GM18909 (cell line): ENCODE data around the gene PYCR2.
"Not testable (repeated sequence)": the region's sequence is repeated elsewhere in the genome, so short reads cannot be mapped to it uniquely, and the experiment has no call there.

Experiments
- ATAC-seq: cut with Tn5 transposase; IDR thresholded peaks from one replicate; pipeline ENCODE4 v1.9.1; 2021; ENCODE audit warnings: mild to moderate bottlenecking; ENCODE audit not compliant: unreplicated experiment, poor library complexity

The PYCR2 gene

DNA sequence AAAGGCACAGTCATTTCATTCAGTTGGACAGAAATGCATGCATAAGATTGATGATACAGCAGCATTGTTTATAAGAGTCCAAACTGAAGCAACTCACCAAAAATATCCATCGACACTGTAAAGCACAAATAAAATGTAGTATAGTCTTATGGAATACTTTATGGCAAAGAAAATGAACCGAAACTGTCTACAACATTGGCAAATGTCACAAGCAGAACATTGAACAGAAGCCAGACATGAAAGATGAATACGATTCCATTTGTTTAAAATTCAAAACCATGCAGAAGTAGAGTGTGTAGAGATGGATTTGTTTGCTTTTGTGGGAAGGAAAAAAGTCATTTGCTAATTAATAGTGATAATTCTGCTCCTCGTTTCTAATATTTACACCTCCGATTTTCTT, 27.6 kb downstream of the PYCR2 start:
- no peak for ATAC-seq

DNA sequence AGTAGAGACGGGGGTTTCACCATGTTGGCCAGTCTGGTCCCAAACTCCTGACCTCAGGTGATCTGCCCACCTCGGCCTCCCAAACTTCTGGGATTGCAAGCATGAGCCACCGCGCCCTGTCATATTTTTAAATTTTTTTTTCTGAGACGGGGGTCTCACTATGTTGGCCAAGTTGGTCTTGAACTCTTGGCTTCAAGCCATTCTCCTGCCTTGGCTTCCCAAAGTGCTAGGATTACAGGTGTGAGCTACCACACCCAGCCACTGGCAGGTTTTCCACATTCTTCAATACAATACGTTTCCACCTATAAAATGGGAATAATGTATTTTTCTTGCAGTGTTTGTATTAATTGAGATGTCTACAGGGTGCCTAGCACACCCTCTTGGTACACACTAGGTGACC, 31.7 kb downstream of the PYCR2 start:
- ATAC-seq: no peak

DNA sequence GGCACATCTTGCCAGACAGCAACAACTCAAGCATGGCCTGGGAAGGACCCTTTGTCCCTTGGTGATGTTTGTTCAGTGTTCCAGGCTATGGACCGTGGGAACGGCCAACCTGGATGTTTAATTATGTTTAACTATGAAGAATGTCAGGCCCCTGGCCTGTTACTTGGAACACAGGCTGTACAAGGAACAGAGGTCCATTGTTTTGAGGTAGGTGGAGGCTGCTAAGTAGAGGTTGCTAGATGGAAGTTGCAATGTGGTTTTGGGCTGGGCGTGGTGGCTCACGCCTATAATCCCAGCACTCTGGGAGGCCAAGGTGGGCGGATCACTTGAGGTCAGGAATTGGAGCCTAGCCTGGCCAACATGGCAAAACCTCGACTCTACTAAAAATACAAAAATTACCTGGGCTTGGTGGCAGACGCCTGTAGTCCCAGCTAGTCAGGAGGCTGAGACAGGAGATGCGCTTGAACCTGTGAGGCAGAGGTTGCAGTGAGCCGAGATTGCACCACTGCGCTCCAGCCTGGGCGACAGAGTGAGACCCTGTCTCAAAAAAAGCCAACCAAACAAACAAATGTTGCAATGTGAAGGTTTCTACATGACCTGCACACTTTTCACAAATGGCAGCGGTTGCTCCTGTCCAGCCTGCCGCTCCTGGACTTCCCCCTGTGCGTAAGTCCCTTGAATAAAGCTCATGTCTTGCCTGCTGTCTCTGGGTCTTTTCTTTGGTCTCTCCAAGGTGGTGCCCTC, 32.6 kb downstream of the PYCR2 start:
- no peak for ATAC-seq

DNA sequence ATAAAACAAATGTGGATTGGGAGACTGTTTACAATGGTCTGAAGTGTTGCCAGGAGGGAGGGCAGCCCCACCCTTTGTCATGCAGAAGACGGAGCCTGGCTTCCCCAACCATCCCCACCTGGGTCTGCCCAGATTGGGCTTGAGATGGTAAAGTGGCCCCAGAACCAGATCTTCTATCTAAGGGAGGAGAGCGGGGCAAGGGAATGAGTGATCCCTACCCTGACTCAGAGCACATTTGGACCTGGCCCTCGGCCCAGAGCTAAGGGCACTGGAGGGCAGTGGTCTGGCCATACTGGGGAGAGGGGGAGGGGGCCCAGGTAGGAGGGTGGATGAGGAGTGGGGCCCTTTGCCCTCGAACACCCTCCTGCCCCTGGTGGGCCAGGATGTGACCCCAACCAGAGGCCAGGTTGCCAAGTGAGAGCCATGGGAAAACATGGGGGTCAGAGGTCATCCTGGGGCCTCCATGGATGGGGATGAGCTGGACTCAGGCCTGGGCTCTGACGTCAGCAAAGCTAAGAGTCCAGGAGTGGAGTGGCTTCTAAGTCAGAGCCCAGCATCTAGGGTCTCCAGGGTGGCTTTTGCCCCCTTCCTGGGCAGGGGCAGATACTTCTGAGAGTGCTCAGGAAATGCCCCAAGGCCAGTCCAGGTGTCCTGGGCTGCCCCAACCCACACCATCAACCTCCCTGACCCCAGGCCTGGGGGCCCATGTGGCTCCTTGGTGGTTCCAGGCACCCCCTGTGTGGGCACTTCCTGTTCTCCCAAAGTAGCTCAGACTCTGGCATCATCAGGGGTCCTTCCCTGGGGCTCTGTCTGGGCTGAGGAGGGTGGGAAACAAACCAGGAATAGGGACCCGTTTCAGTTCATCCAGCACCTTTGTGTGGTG, 33.5 kb downstream of the PYCR2 start:
- no peak for ATAC-seq

- no peak for ATAC-seq
Measured at GRCh38 chr1:225889743-225890142, 34.3 kb downstream of the PYCR2 start.

- no peak for ATAC-seq
Measured at GRCh38 chr1:225888898-225889601, 35.0 kb downstream of the PYCR2 start, which contains the start of gene LEFTY1. LEFTY1 (minus strand) TSS chr1:225889146; CDS start chr1:225889066, 80 bp downstream.

DNA sequence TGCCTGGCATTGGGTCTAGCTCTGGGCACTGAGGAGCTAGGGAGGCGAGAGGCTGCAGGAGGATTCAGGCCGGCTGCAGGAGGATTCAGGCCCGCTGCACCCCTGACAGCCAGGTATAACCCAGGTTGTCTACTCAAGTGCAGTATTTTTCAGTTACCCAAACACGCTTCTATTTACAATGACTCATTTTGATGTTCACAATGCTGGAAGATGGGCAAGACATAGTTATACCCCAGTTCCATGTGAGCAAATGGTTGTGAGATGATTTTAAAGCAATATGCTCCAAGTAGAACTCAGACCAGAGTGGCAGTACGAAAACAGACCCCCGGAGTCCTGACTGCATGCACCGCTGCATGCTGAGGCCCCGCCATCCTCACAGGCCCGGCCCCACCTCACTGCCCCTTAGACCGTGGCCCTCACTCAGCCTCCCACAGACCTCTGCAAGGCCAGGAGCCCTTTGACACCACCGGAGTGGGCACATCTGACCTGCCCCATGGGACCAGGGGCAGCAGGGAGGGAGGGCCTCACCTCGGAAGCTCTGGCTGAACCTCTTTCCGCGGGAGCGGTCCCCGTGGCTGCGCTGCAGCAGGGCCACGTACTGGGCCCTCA, 35.7 kb downstream of the PYCR2 start:
- no peak for ATAC-seq

- not testable (repeated sequence) for ATAC-seq
Measured at GRCh38 chr1:225887554-225888288, 36.3 kb downstream of the PYCR2 start.

DNA sequence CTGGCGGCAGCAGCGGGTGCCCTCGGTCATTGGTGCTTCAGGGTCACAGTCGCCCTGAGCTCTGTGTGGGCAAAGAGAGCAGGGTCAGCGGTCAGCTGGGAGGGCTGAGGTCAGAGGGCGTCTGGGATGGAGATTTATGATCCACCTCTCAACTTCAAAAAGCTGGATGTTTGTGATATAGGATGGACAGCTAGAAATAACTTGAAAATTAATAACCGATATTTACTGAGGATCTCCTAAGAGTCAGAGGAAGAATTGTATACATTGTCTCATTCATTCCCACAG, 37.1 kb downstream of the PYCR2 start:
- ATAC-seq: no peak

DNA sequence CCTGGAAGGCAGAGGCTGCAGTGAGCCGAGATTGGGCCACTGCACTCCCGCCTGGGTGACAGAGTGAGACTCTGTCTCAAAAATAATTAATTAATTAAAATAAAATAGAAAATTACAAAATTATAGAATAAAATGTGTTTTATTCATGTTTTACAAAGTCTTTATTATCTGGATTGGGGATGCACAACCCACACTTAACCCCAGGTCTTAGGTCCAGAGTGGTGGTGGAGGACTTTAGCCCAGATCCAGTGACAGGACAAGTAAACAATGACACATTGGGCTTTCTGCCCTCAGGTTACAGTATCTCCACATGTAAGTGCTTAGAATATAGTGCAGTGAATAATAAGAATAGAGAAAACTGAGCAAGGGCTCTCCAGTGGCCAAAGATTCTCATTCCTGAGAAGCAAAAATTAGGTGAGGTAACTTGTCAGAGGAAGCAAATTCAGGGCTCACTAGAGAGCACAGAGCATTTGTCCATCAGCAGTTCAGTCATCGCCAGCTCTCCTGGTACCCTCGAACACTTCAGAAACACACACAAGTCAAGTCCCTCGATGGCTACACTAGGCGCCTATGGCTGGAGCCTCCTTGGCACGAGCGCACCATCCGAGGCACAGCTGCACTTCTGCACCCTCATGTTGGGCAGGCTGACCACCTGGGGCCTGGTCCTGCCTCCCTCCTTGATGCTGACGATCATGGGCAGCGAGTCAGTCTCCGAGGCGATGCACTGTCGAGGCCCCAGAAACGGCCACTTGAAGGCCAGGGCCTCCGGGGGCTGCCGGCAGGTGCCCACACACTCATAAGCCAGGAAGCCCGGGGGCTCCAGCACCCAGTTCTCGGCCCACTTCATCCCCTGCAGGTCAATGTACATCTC, 37.7 kb downstream of the PYCR2 start:
- ATAC-seq: no peak

DNA sequence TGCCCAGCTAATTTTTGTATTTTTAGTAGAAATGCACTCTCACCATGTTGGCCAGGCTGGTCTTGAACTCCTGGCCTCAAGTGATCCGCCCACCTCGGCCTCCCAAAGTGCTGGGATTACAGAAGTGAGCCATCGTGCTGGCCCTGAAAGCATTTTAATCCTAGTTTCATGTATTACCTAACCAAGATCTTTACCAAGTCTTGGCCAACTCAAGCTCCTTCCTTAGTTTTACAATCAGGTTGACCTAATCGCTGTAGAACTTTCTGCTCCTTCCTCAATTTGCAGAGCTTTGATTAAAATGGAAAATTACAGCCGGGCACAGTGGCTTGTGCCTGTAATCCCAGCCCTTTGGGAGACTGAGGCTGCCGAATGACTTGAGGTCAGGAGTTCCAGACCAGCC, 38.7 kb downstream of the PYCR2 start:
- ATAC-seq: no peak

DNA sequence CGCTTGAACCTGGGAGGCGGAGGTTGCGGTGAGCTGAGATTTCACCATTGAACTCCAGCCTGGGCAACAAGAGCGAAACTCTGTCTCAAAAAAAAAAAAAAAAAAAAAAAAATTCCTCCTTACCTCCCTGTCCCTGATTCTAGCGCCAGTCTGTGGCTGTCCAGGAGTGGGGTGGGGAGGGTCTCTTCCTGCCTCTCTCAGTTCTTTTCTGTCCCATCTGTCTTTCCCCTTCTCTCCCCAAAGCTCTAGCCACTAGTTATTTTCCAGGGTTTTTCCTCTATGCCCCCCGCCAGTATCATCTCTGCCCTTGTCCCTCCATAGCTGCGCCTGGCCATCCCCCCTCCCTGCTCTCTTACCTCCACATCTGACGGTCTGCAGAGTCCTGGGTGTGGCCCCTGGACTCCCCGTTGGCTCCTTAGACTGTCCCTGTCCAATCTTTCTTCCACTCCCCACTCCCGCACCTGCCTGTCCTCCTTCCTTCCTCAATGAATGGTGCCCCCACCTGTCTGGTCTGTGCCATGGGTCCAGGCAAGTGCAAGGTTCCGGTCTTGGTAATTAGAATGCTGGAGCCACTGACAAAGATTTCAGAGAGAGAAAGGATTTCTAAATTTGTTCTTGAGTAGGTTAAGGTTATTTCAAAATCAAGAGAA, 40.3 kb downstream of the PYCR2 start:
- no peak for ATAC-seq

DNA sequence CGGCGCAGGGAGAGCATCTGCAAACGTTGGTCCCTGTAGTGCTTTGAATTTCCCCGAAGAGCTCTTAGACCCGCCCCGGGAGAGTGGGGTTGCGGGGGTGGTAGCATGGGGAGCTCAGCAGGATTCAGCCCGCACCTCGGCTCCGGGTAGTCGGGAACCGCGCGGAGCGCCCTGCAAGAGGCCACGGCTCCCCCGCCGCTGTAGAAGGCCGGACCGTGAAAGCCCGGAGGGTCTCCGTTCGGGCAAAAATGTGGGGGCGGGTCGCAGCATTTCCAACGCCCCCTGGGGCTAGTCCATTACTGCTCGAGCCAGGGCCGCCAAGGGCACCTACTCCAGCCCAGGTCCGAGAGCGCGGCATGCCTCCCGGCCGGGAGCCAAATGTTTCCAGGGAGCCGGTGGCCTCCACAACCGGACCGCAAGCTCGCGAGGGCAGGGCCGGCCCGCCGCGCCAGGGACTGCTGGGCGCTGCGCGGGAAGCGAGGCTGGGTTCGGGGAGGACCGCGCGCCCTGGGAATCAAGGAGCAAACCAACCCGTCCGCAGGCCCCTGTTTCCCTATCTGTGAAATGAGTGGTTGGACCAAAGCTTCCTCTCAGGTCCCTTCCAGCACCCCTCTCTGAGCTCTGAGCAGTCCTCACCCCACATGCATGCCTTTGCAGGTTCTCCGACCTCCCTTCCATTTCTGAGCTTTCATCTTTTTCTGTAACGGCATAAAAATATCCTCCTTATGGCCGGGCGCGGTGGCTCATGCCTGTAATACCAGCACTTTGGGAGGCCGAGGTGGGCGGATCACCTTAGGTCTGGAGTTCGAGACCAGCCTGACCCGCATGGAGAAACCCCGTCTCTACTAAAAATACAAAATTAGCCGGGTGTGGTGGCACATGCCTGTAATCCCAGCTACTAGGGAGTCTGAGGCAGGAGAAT, 41.1 kb downstream of the PYCR2 start:
- ATAC-seq: peak; percentile 28

GRCh38 chr1:225881959-225882693, 41.9 kb downstream of the PYCR2 start, which contains the start of gene TMEM63A:
TMEM63A (minus strand) TSS chr1:225882380; CDS start chr1:225877580, 4,800 bp downstream.
- peak; percentile 76 for ATAC-seq

GRCh38 chr1:225881081-225881958, 42.7 kb downstream of the PYCR2 start:
- peak; percentile 30 for ATAC-seq

GRCh38 chr1:225880636-225881035, 43.4 kb downstream of the PYCR2 start:
- no peak for ATAC-seq
